Measurements from ENCODE around the gene NOX5. TPM values are rescaled to one million over a fixed set of nuclear protein-coding genes. Genes with fewer than 3 reads are reported as not detected.

NOX5 gene
- polyA plus RNA-seq, 1 donor from 2014 or later: not detected

GRCh38 chr15:68983961-68984481 is 30.5 kb upstream of the NOX5 start:
- no peaks in the 10 kb centered on the region for H3K36me3 ChIP-seq (ENCODE audit: insufficient read depth, low read length)
- TF ChIP-seq POLR2AphosphoS5 (IDR thresholded peaks at IDR 0.05) (no peak), REST (IDR thresholded peaks at IDR 0.05; ENCODE audit: borderline replicate concordance) (no peak), EP300 (conservative IDR thresholded peaks at IDR 0.05; ENCODE audit: poor library complexity, severe bottlenecking) (no peak), RAD21 (conservative IDR thresholded peaks at IDR 0.05) (no peak), CTCF (IDR thresholded peaks at IDR 0.05; ENCODE audit: poor library complexity, severe bottlenecking) (no peak), SMC3 (conservative IDR thresholded peaks at IDR 0.05; ENCODE audit: poor library complexity) (no peak), EZH2 (IDR thresholded peaks at IDR 0.05; ENCODE audit: borderline replicate concordance, insufficient read depth, low read length, poor library complexity, severe bottlenecking) (no peak), MXI1 (conservative IDR thresholded peaks at IDR 0.05; ENCODE audit: poor library complexity, severe bottlenecking) (no peak), TAF1 (IDR thresholded peaks at IDR 0.05; ENCODE audit: low read depth) (no peak)
- no peaks in the 10 kb centered on the region for H3F3A ChIP-seq (ENCODE audit: insufficient read depth, low read length, poor library complexity, severe bottlenecking)
- H3K79me2 ChIP-seq (replicated peaks; ENCODE audit: insufficient read depth, low read length): no peaks in the 10 kb centered on the region
- no peaks in the 10 kb centered on the region for H3K27me3 ChIP-seq (ENCODE audit: insufficient read depth, low read depth, low read length)
- H3K9me3 ChIP-seq (ENCODE audit: low read length): no peaks in the 10 kb centered on the region
- no peak overlapping the region for H2AFZ ChIP-seq (ENCODE audit: low read depth, low read length)
- no peak overlapping the region for H3K9ac ChIP-seq (ENCODE audit: low read length)
- no peak overlapping the region for H3K27ac ChIP-seq (ENCODE audit: low read length)
- H3K4me3 ChIP-seq (ENCODE audit: low read length): no peak overlapping the region
- no peaks in the 10 kb centered on the region for H4K20me1 ChIP-seq (ENCODE audit: insufficient read depth)
- H3K9me2 ChIP-seq (ENCODE audit: insufficient read depth, low read length): no peaks in the 10 kb centered on the region
- H3K4me2 ChIP-seq (ENCODE audit: low read length): no peak overlapping the region

GRCh38 chr15:68984586-68984985 is 29.9 kb upstream of the NOX5 start:
- TF ChIP-seq POLR2AphosphoS5 (IDR thresholded peaks at IDR 0.05) (no peak), MXI1 (conservative IDR thresholded peaks at IDR 0.05; ENCODE audit: poor library complexity, severe bottlenecking) (no peak), CTCF (IDR thresholded peaks at IDR 0.05; ENCODE audit: poor library complexity, severe bottlenecking) (no peak), TAF1 (IDR thresholded peaks at IDR 0.05; ENCODE audit: low read depth) (no peak), EZH2 (IDR thresholded peaks at IDR 0.05; ENCODE audit: borderline replicate concordance, insufficient read depth, low read length, poor library complexity, severe bottlenecking) (no peak), SMC3 (conservative IDR thresholded peaks at IDR 0.05; ENCODE audit: poor library complexity) (no peak), REST (IDR thresholded peaks at IDR 0.05; ENCODE audit: borderline replicate concordance) (no peak), EP300 (conservative IDR thresholded peaks at IDR 0.05; ENCODE audit: poor library complexity, severe bottlenecking) (no peak), RAD21 (conservative IDR thresholded peaks at IDR 0.05) (no peak)
- H3K9me2 ChIP-seq (ENCODE audit: insufficient read depth, low read length): no peaks in the 10 kb centered on the region
- no peaks in the 10 kb centered on the region for H3K9me3 ChIP-seq (ENCODE audit: low read length)
- no peak overlapping the region for H3K4me2 ChIP-seq (ENCODE audit: low read length)
- H2AFZ ChIP-seq (ENCODE audit: low read depth, low read length): no peak overlapping the region
- H3K79me2 ChIP-seq (replicated peaks; ENCODE audit: insufficient read depth, low read length): no peaks in the 10 kb centered on the region
- H4K20me1 ChIP-seq (ENCODE audit: insufficient read depth): no peaks in the 10 kb centered on the region
- H3K9ac ChIP-seq (ENCODE audit: low read length): no peak overlapping the region
- H3K4me3 ChIP-seq (ENCODE audit: low read length): no peak overlapping the region
- H3K36me3 ChIP-seq (ENCODE audit: insufficient read depth, low read length): no peaks in the 10 kb centered on the region
- H3K27me3 ChIP-seq (ENCODE audit: insufficient read depth, low read depth, low read length): no peaks in the 10 kb centered on the region
- H3K27ac ChIP-seq (ENCODE audit: low read length): no peak overlapping the region
- no peaks in the 10 kb centered on the region for H3F3A ChIP-seq (ENCODE audit: insufficient read depth, low read length, poor library complexity, severe bottlenecking)
